HepG2 (cell line): ENCODE data around the gene SLCO1B3. TPM values are rescaled to one million over a fixed set of nuclear protein-coding genes. Genes with fewer than 3 reads are reported as not detected.

Source experiments
- ATAC-seq: fragments of 200-7000 bp; cut with Tn5 transposase; 3 replicates; pipeline ENCODE4 v1.9.1; 2020; ENCODE audit warnings: mild to moderate bottlenecking, moderate library complexity
- BruUV-seq: library from RNA; stranded (reverse); fragments of 400-500 nt; replicated peaks from 2 replicates; lab custom pipeline; 2021; lab: Mats Ljungman, UMichigan
- CTCF ChIA-PET: fragments of 300-600 bp; formaldehyde crosslinking; extraction: SDS; loops from one replicate; lab custom pipeline; 2021; ENCODE audit warnings: low total read pairs, inconsistent platforms, low intra/inter-chr PET ratio; lab: Yijun Ruan, JAX
- POLR2A ChIA-PET: fragments of 350-600 bp; sonication (Branson Sonifier 250); formaldehyde crosslinking; loops from one replicate; lab custom pipeline; 2020; ENCODE audit warnings: antibody characterized with exemption, inconsistent platforms; lab: Yijun Ruan, JAX
- DNase-seq: peaks from one replicate; pipeline ENCODE4 v3.0.0-alpha.2; 2015; ENCODE audit warnings: low spot score
- FAIRE-seq: peaks from 3 replicates; lab custom pipeline; 2011; peaks lifted over from hg19 to GRCh38; lab: Jason Lieb, UNC
- H2AFZ ChIP-seq: one replicate; pipeline ENCODE4 v1.6.1; 2011; ENCODE audit warnings: low read length, inconsistent platforms
- H3K27ac ChIP-seq: fragments of 300-600 bp; 3 replicates; pipeline ENCODE4 v1.8.0; 2011; ENCODE audit warnings: mixed run types, mild to moderate bottlenecking, mixed read lengths, low read length, inconsistent platforms; ENCODE audit not compliant: insufficient read depth; ENCODE audit errors: extremely low read length
- H3K27me3 ChIP-seq, 2 experiments: fragments of 200-600 bp in 1 of 2; 2 replicates in 1 of 2; 3 replicates in 1 of 2; pipeline versions ENCODE4 v1.6.0 to v1.8.0; 2011; ENCODE audit warnings: low read length in 2 of 2, mild to moderate bottlenecking in 2 of 2, moderate library complexity in 2 of 2, inconsistent platforms in 1 of 2; ENCODE audit not compliant: insufficient read depth in 2 of 2, control insufficient read depth in 1 of 2
- H3K36me3 ChIP-seq, 2 experiments: fragments of 200-600 bp in 1 of 2; replicated peaks in 1 of 2; 2 replicates in 1 of 2; 3 replicates in 1 of 2; pipeline versions ENCODE4 v1.5.1 to v1.8.0; 2011; ENCODE audit warnings: low read length in 2 of 2, inconsistent platforms in 1 of 2; ENCODE audit not compliant: insufficient read depth in 2 of 2, control insufficient read depth in 1 of 2
- H3K4me1 ChIP-seq: 2 replicates; pipeline ENCODE4 v1.5.1; 2012; ENCODE audit warnings: low read length, inconsistent platforms; ENCODE audit not compliant: insufficient read depth
- H3K4me2 ChIP-seq: 2 replicates; pipeline ENCODE4 v1.6.0; 2011; ENCODE audit warnings: low read depth, low read length, inconsistent platforms
- H3K4me3 ChIP-seq, 3 experiments: fragments of 200-600 bp in 1 of 3; sonication (generic), shearing (Covaris generic) in 1 of 3; replicated peaks in 1 of 3; 2 replicates each; pipeline ENCODE4 v1.5.1; 2011 to 2016; ENCODE audit warnings: low read length in 3 of 3, inconsistent platforms in 2 of 3, low read depth in 2 of 3, mild to moderate bottlenecking in 2 of 3, control low read depth in 1 of 3, mixed read lengths in 1 of 3; ENCODE audit not compliant: insufficient read depth in 1 of 3
- H3K79me2 ChIP-seq: one replicate; pipeline ENCODE4 v1.6.1; 2011; ENCODE audit warnings: low read length, inconsistent platforms; ENCODE audit not compliant: insufficient read depth
- H3K9ac ChIP-seq: 2 replicates; pipeline ENCODE4 v1.6.0; 2011; ENCODE audit warnings: mild to moderate bottlenecking, low read depth, low read length, inconsistent platforms; ENCODE audit not compliant: insufficient read depth
- H3K9me3 ChIP-seq: 2 replicates; pipeline ENCODE4 v1.5.1; 2012; ENCODE audit warnings: mild to moderate bottlenecking, low read length
- H4K20me1 ChIP-seq: 2 replicates; pipeline ENCODE4 v1.6.0; 2011; ENCODE audit warnings: inconsistent platforms, mild to moderate bottlenecking, low read length, moderate library complexity; ENCODE audit not compliant: insufficient read depth
- ATF7 ChIP-seq, 2 experiments: fragments of 450-650 bp in 1 of 2; sonication (generic) in 1 of 2; formaldehyde crosslinking in 1 of 2; IDR thresholded peaks; 2 replicates each; pipeline versions ENCODE4 v1.4.0 to v1.6.1; 2016 to 2020; ENCODE audit warnings: antibody characterized with exemption in 1 of 2, mild to moderate bottlenecking in 1 of 2, missing genetic modification reagents in 1 of 2
- DZIP1 ChIP-seq: sonication (generic); formaldehyde crosslinking; IDR thresholded peaks from 2 replicates; pipeline ENCODE4 v1.5.0; 2020; ENCODE audit warnings: mild to moderate bottlenecking, missing genetic modification reagents
- NFIC ChIP-seq: IDR thresholded peaks from 2 replicates; pipeline ENCODE4 v1.6.1; 2012; ENCODE audit warnings: mild to moderate bottlenecking, low read length, inconsistent platforms
- SIX1 ChIP-seq: sonication (generic); formaldehyde crosslinking; IDR thresholded peaks from 2 replicates; pipeline ENCODE4 v1.4.0; 2020; ENCODE audit warnings: missing genetic modification reagents, borderline replicate concordance
- SUZ12 ChIP-seq: fragments of 150-350 bp; IDR thresholded peaks from 2 replicates; pipeline ENCODE4 v1.6.1; 2014; ENCODE audit warnings: low read depth, low read length
- TCF7 ChIP-seq: sonication (generic); IDR thresholded peaks from 2 replicates; pipeline ENCODE4 v1.6.1; 2016; ENCODE audit warnings: antibody characterized with exemption, low read depth
- ZBTB21 ChIP-seq: sonication (generic); formaldehyde crosslinking; IDR thresholded peaks from 2 replicates; pipeline ENCODE4 v1.4.0; 2020; ENCODE audit warnings: missing genetic modification reagents
- ZNF343 ChIP-seq: sonication (generic); formaldehyde crosslinking; IDR thresholded peaks from 2 replicates; pipeline ENCODE4 v1.4.0; 2020; ENCODE audit warnings: mild to moderate bottlenecking, missing genetic modification reagents
- ZNF749 ChIP-seq: sonication (generic); formaldehyde crosslinking; IDR thresholded peaks from 2 replicates; pipeline ENCODE4 v1.8.0; 2022; ENCODE audit warnings: mild to moderate bottlenecking, missing genetic modification reagents, moderate library complexity, borderline replicate concordance
- ZNF792 ChIP-seq: IDR thresholded peaks from 2 replicates; pipeline ENCODE4 v1.6.1; 2016
- ZNF891 ChIP-seq: sonication (generic); formaldehyde crosslinking; IDR thresholded peaks from 2 replicates; pipeline ENCODE4 v1.5.0; 2020; ENCODE audit warnings: mild to moderate bottlenecking, missing genetic modification reagents
- WGBS: methylation state at CpG from one replicate; pipeline ENCODE4 v1.1.6; 2017; ENCODE audit warnings: low lambda C conversion rate; 5-methylcytosine and 5-hydroxymethylcytosine counted together
- in situ Hi-C: cut with HindIII; loops from 2 replicates; pipeline ENCODE4 v1.10.0; 2017; ENCODE audit warnings: low pct_unique_long_range_greater_than_20kb; ENCODE audit not compliant: extremely low pct_ligation_motif_present
- intact Hi-C: fragments of 100-400 bp; cut with micrococcal nuclease; formaldehyde crosslinking; loops from one replicate; pipeline ENCODE4 v1.10.0; 2022; ENCODE audit not compliant: unreplicated experiment
- polyA plus RNA-seq, 8 experiments: library from polyadenylated mRNA; depleted of rRNA in 3 of 8; stranded (reverse) in 7 of 8; unstranded in 1 of 8; fragments of >200 nt; fragmentation: Illumina TruSeq in 4 of 8; extraction: Trizol in 4 of 8; gene quantifications; 2 replicates each; pipeline versions ENCODE4 v1.2.1 to v1.2.3, GENCODE V29; 2011 to 2016; ENCODE audit warnings: low read depth in 4 of 8, missing spikeins in 1 of 8, mixed read lengths in 1 of 8; ENCODE audit not compliant: insufficient read depth in 1 of 8
- total RNA-seq, 5 experiments: library from RNA; depleted of rRNA; stranded (reverse); fragments of >200 nt; fragmentation: Illumina TruSeq; extraction: Trizol; gene quantifications; 2 replicates each; pipeline ENCODE4 v1.2.3, GENCODE V29; 2016; ENCODE audit warnings: low read depth in 1 of 5
- TF ChIP-seq, protein P1 (sequence below): sonication (generic); formaldehyde crosslinking; IDR thresholded peaks from 2 replicates; pipeline ENCODE4 v1.4.0; 2020; ENCODE audit warnings: missing genetic modification reagents; ENCODE audit errors: not compliant biosample characterization
- TF ChIP-seq, protein P2 (sequence below): sonication (generic); formaldehyde crosslinking; IDR thresholded peaks from 2 replicates; pipeline ENCODE4 v1.5.0; 2020; ENCODE audit warnings: missing genetic modification reagents

The SLCO1B3 gene
- total and polyA plus RNA-seq, 2 of the 13 experiments (the other 11 are each of a cell fraction or from before 2014, with no cell fraction given), result 0.15 TPM; not detected in 1

DNA sequence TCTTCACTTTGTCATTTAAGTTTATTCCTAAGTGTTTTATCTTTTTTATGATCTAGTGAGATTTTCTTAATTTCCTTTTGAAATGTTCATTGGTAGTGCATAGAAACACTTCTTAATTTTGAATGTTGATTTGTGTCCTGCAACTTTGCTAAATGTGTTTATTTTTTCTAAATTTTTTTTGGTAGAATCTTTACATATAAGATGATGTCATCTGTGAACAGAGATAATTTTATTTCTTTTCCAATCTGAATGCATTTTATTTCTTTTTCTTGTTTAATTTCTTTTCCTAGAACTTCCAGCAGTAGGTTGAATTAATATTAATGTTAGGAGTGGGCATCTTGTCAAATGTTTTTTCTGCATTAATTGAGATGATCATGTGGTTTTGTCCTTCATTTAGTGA, 42.1 kb downstream of the SLCO1B3 start:
- Histone ChIP-seq H3K4me1 (no peaks in the 10 kb centered on the region), H3K9ac (no peak overlapping the region), H3K27ac (no peak overlapping the region), H2AFZ (no peak overlapping the region), H3K4me3 (no peak overlapping the region), H3K4me2 (no peak overlapping the region), H3K27me3 (no peaks in the 10 kb centered on the region; a peak in 1 of 5 replicates), H3K9me3 (peaks cover 59% of the 10 kb centered on the region), H3K79me2 (no peaks in the 10 kb centered on the region), H4K20me1 (no peaks in the 10 kb centered on the region), H3K36me3 (no peaks in the 10 kb centered on the region)
- FAIRE-seq, result no peak
- no peak for DNase-seq
- ChIA-PET POLR2A (no interaction called here), CTCF (no interaction called here)
- intact Hi-C loops, result no loop called here
- no TSS peak for BruUV-seq
- in situ Hi-C loops, result no loop called here
- TF ChIP-seq TCF7 (no peak), ATF7 (IDR thresholded peaks at IDR 0.05) (peak; percentile 88), ATF7 (CRISPR knock-in tag; IDR thresholded peaks at IDR 0.05) (no peak)
- TF ChIP-seq, protein P1, sequence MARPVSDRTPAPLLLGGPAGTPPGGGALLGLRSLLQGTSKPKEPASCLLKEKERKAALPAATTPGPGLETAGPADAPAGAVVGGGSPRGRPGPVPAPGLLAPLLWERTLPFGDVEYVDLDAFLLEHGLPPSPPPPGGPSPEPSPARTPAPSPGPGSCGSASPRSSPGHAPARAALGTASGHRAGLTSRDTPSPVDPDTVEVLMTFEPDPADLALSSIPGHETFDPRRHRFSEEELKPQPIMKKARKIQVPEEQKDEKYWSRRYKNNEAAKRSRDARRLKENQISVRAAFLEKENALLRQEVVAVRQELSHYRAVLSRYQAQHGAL (CRISPR knock-in tag), result no peak
- no peak for ATAC-seq

- Histone ChIP-seq H3K9ac (no peak overlapping the region), H3K9me3 (peaks cover 70% of the 10 kb centered on the region), H4K20me1 (no peaks in the 10 kb centered on the region), H2AFZ (no peak overlapping the region), H3K27me3 (no peaks in the 10 kb centered on the region), H3K36me3 (no peaks in the 10 kb centered on the region), H3K79me2 (no peaks in the 10 kb centered on the region), H3K27ac (no peak overlapping the region), H3K4me2 (no peak overlapping the region), H3K4me1 (no peaks in the 10 kb centered on the region), H3K4me3 (no peak overlapping the region)
- no peak for TF ChIP-seq ZNF891 (CRISPR knock-in tag)
- TF ChIP-seq DZIP1 (CRISPR knock-in tag), result no peak
- TF ChIP-seq SIX1 (CRISPR knock-in tag), result no peak
- TF ChIP-seq, protein P2, sequence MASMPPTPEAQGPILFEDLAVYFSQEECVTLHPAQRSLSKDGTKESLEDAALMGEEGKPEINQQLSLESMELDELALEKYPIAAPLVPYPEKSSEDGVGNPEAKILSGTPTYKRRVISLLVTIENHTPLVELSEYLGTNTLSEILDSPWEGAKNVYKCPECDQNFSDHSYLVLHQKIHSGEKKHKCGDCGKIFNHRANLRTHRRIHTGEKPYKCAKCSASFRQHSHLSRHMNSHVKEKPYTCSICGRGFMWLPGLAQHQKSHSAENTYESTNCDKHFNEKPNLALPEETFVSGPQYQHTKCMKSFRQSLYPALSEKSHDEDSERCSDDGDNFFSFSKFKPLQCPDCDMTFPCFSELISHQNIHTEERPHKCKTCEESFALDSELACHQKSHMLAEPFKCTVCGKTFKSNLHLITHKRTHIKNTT (CRISPR knock-in tag), result no peak
- no peak for TF ChIP-seq ZNF749
- no peak for TF ChIP-seq ZNF343 (CRISPR knock-in tag)
- no peak for TF ChIP-seq SUZ12
- no peak for TF ChIP-seq NFIC
- no peak for TF ChIP-seq ZBTB21 (CRISPR knock-in tag)
- TF ChIP-seq ZNF792 (CRISPR knock-in tag), result no peak
- ChIA-PET CTCF (no interaction called here), POLR2A (no interaction called here)
- 56% methylated on average over 3 of the region's 3 CpGs for WGBS
- FAIRE-seq, result no peak
- no peak for DNase-seq
- intact Hi-C loops, result no loop called here
- no peak for ATAC-seq
- in situ Hi-C loops, result no loop called here
- BruUV-seq, result no TSS peak
Measured at GRCh38 chr12:20863056-20863455, 52.6 kb downstream of the SLCO1B3 start.
